OCI-LY1 (cell line): ENCODE results near the gene ASB2.

Experiments used
- H2AFZ ChIP-seq: fragments of 200-600 bp; sonication (generic), shearing (Covaris generic); 2 replicates; pipeline ENCODE4 v1.6.0; 2014; ENCODE audit warnings: antibody characterized with exemption, mild to moderate bottlenecking, low read length
- H3F3A ChIP-seq: fragments of 200-600 bp; sonication (generic), shearing (Covaris generic); 2 replicates; pipeline ENCODE4 v1.6.0; 2014; ENCODE audit warnings: mild to moderate bottlenecking, antibody characterized with exemption, low read length, moderate library complexity; ENCODE audit not compliant: insufficient read depth
- H3K27ac ChIP-seq: fragments of 200-600 bp; sonication (generic); 2 replicates; pipeline ENCODE4 v1.5.1; 2014; ENCODE audit warnings: low read length, mixed run types, mild to moderate bottlenecking, low read depth; ENCODE audit not compliant: poor library complexity, severe bottlenecking
- H3K27me3 ChIP-seq: fragments of 200-600 bp; sonication (generic); 2 replicates; pipeline ENCODE4 v1.6.0; 2014; ENCODE audit warnings: antibody characterized with exemption, mild to moderate bottlenecking, low read length, moderate library complexity; ENCODE audit not compliant: insufficient read depth
- H3K36me3 ChIP-seq: fragments of 200-600 bp; sonication (generic); 2 replicates; pipeline ENCODE4 v1.6.1; 2014; ENCODE audit warnings: mild to moderate bottlenecking, antibody characterized with exemption, low read length, moderate library complexity, mixed read lengths; ENCODE audit not compliant: insufficient read depth
- H3K4me1 ChIP-seq: fragments of 200-600 bp; sonication (generic); 2 replicates; pipeline ENCODE4 v1.5.1; 2014; ENCODE audit warnings: mild to moderate bottlenecking, low read length, moderate library complexity; ENCODE audit not compliant: insufficient read depth, severe bottlenecking
- H3K4me2 ChIP-seq: fragments of 200-600 bp; sonication (generic), shearing (Covaris generic); 2 replicates; pipeline ENCODE4 v1.6.1; 2014; ENCODE audit warnings: low read length
- H3K4me3 ChIP-seq: fragments of 200-600 bp; sonication (generic); 2 replicates; pipeline ENCODE4 v1.5.1; 2014; ENCODE audit warnings: low read length, low read depth, mild to moderate bottlenecking, mixed read lengths; ENCODE audit not compliant: poor library complexity, severe bottlenecking
- H3K79me2 ChIP-seq: fragments of 200-600 bp; shearing (Covaris generic); 2 replicates; pipeline ENCODE4 v1.6.1; 2016; ENCODE audit warnings: mixed run types, low read length, mixed read lengths; ENCODE audit not compliant: insufficient read depth
- H3K9ac ChIP-seq: fragments of 200-600 bp; sonication (generic), shearing (Covaris generic); 2 replicates; pipeline ENCODE4 v1.6.1; 2014; ENCODE audit warnings: mild to moderate bottlenecking, low read length, mixed read lengths
- H3K9me2 ChIP-seq: fragments of 200-600 bp; sonication (generic), shearing (Covaris generic); 2 replicates; pipeline ENCODE4 v1.6.1; 2014; ENCODE audit warnings: low read depth, mild to moderate bottlenecking, low read length, mixed read lengths
- H3K9me3 ChIP-seq: fragments of 200-600 bp; shearing (Covaris generic); 2 replicates; pipeline ENCODE4 v1.6.1; 2014; ENCODE audit warnings: low read length, mixed read lengths
- H4K20me1 ChIP-seq: fragments of 200-600 bp; sonication (generic), shearing (Covaris generic); 2 replicates; pipeline ENCODE4 v1.6.0; 2016; ENCODE audit warnings: mild to moderate bottlenecking, low read length; ENCODE audit not compliant: insufficient read depth
- CTCF ChIP-seq: fragments of 200-600 bp; sonication (generic), shearing (Covaris generic); IDR thresholded peaks from 2 replicates; pipeline ENCODE4 v1.5.1; 2017; ENCODE audit warnings: mild to moderate bottlenecking, antibody characterized with exemption, low read length, moderate library complexity, mixed read lengths
- EZH2 ChIP-seq: fragments of 200-600 bp; sonication (generic), shearing (Covaris generic); IDR thresholded peaks from 2 replicates; pipeline ENCODE4 v1.8.0; 2017; ENCODE audit warnings: borderline replicate concordance, mixed run types, mild to moderate bottlenecking, antibody characterized with exemption, low read length, moderate library complexity, mixed read lengths

ASB2 gene

GRCh38 chr14:93929657-93930056, 46.7 kb downstream of the ASB2 start:
- H3K79me2 ChIP-seq, result no peaks in the 10 kb centered on the region

GRCh38 chr14:93929048-93929535, 47.3 kb downstream of the ASB2 start:
- H3K36me3 ChIP-seq, result peaks cover 35% of the 10 kb centered on the region
- no peak overlapping the region for H3K9ac ChIP-seq
- H3K27me3 ChIP-seq, result no peaks in the 10 kb centered on the region
- no peak overlapping the region for H3K27ac ChIP-seq
- no peaks in the 10 kb centered on the region for H3K9me2 ChIP-seq
- no peak overlapping the region for H3K4me2 ChIP-seq
- no peaks in the 10 kb centered on the region for H3K9me3 ChIP-seq
- no peaks in the 10 kb centered on the region for H3F3A ChIP-seq
- no peak overlapping the region for H3K4me3 ChIP-seq
- H3K79me2 ChIP-seq, result no peaks in the 10 kb centered on the region
- H4K20me1 ChIP-seq, result no peaks in the 10 kb centered on the region
- no peaks in the 10 kb centered on the region for H3K4me1 ChIP-seq
- no peak overlapping the region for H2AFZ ChIP-seq
- TF ChIP-seq CTCF (no peak), EZH2 (no peak)

More at GRCh38 chr14:93929657-93930056, 46.7 kb downstream of the ASB2 start:
- H3K4me1 ChIP-seq, result no peaks in the 10 kb centered on the region
- no peak overlapping the region for H3K4me2 ChIP-seq
- no peak overlapping the region for H3K4me3 ChIP-seq
- H3K36me3 ChIP-seq, result peaks cover 41% of the 10 kb centered on the region
- H3F3A ChIP-seq, result no peaks in the 10 kb centered on the region
- TF ChIP-seq EZH2 (no peak), CTCF (no peak)
- H3K9me3 ChIP-seq, result no peaks in the 10 kb centered on the region
- no peak overlapping the region for H3K9ac ChIP-seq
- no peaks in the 10 kb centered on the region for H4K20me1 ChIP-seq
- H3K27ac ChIP-seq, result no peak overlapping the region
- no peaks in the 10 kb centered on the region for H3K9me2 ChIP-seq
- no peak overlapping the region for H2AFZ ChIP-seq
- no peaks in the 10 kb centered on the region for H3K27me3 ChIP-seq

- no peaks in the 10 kb centered on the region for H3K4me1 ChIP-seq
- no peaks in the 10 kb centered on the region for H4K20me1 ChIP-seq
- H3K27me3 ChIP-seq, result no peaks in the 10 kb centered on the region
- TF ChIP-seq EZH2, result no peak
- no peak for TF ChIP-seq CTCF
- no peak overlapping the region for H3K4me3 ChIP-seq
- no peaks in the 10 kb centered on the region for H3K9me2 ChIP-seq
- H3K27ac ChIP-seq, result no peak overlapping the region
- no peak overlapping the region for H2AFZ ChIP-seq
- no peak overlapping the region for H3K9ac ChIP-seq
- H3K36me3 ChIP-seq, result peaks cover 28% of the 10 kb centered on the region
- H3K4me2 ChIP-seq, result no peak overlapping the region
- H3K9me3 ChIP-seq, result no peaks in the 10 kb centered on the region
- H3F3A ChIP-seq, result no peaks in the 10 kb centered on the region
- no peaks in the 10 kb centered on the region for H3K79me2 ChIP-seq
Observed at GRCh38 chr14:93928184-93929047, 48.0 kb downstream of the ASB2 start.
